ENCODE measurements around the gene TAS1R1. TPM values are rescaled to one million over a fixed set of nuclear protein-coding genes. Genes with fewer than 3 reads are reported as not detected.
A peak's percentile ranks its signal among the peaks of the same experiment; 100 is the strongest.

TAS1R1 gene
- total RNA-seq, 1 donor from 2014 or later = not detected

- Mint-ChIP-seq H3K36me3 (ENCODE audit: low read depth) (no peaks in the 10 kb centered on the region), H3K9me3 (no peaks in the 10 kb centered on the region), H3K4me3 (peak overlapping the region; percentile 89), H3K4me1 (peaks cover 35% of the 10 kb centered on the region), H3K27ac (ENCODE audit: unreplicated experiment) (peak overlapping the region; percentile 98), H3K27me3 (ENCODE audit: low read depth) (peaks cover 3% of the 10 kb centered on the region)
- peak; percentile 48 for TF ChIP-seq CTCF (conservative IDR thresholded peaks at IDR 0.05)
- no peak for DNase-seq (ENCODE audit: low read depth, low spot score)
Measured at GRCh38 chr1:6603915-6604558, 48.9 kb downstream of the TAS1R1 start.

- H3K4me1 Mint-ChIP-seq = peaks cover 35% of the 10 kb centered on the region
- H3K36me3 Mint-ChIP-seq (ENCODE audit: low read depth) = no peaks in the 10 kb centered on the region
- peak; percentile 37 for DNase-seq (ENCODE audit: low read depth, low spot score)
- H3K4me3 Mint-ChIP-seq = peak overlapping the region; percentile 94
- no peaks in the 10 kb centered on the region for H3K27me3 Mint-ChIP-seq (ENCODE audit: low read depth)
- H3K9me3 Mint-ChIP-seq = no peaks in the 10 kb centered on the region
- TF ChIP-seq CTCF (conservative IDR thresholded peaks at IDR 0.05) = no peak
- peak overlapping the region; percentile 72 for H3K27ac Mint-ChIP-seq (ENCODE audit: unreplicated experiment)
Measured at GRCh38 chr1:6612641-6613360, 57.7 kb downstream of the TAS1R1 start.

- H3K4me3 Mint-ChIP-seq = peak within 1 kb of the TSS; percentile 95
- TF ChIP-seq CTCF (conservative IDR thresholded peaks at IDR 0.05) = no peak
- DNase-seq (ENCODE audit: low read depth, low spot score) = peak; percentile 100
- peak within 1 kb of the TSS; percentile 72 for H3K27ac Mint-ChIP-seq (ENCODE audit: unreplicated experiment)
- peaks cover 35% of the 10 kb centered on the region for H3K4me1 Mint-ChIP-seq
- no peaks in the 10 kb centered on the region for H3K27me3 Mint-ChIP-seq (ENCODE audit: low read depth)
- no peaks in the 10 kb centered on the region for H3K36me3 Mint-ChIP-seq (ENCODE audit: low read depth)
- no peaks in the 10 kb centered on the region for H3K9me3 Mint-ChIP-seq
Measured at GRCh38 chr1:6613361-6614018, 58.4 kb downstream of the TAS1R1 start, which contains the start of gene PHF13. Gene PHF13 (plus strand): TSS chr1:6613731. CDS start chr1:6614067, 336 bp downstream.

- Mint-ChIP-seq H3K4me3 (peak overlapping the region; percentile 74), H3K36me3 (ENCODE audit: low read depth) (no peaks in the 10 kb centered on the region)
- DNase-seq (ENCODE audit: low read depth, low spot score) = peak; percentile 39
Measured at GRCh38 chr1:6614019-6614928, 59.2 kb downstream of the TAS1R1 start.

More at GRCh38 chr1:6614019-6614928, 59.2 kb downstream of the TAS1R1 start:
- no peak overlapping the region for H3K27ac Mint-ChIP-seq (ENCODE audit: unreplicated experiment)
- TF ChIP-seq CTCF (conservative IDR thresholded peaks at IDR 0.05) = no peak
- no peaks in the 10 kb centered on the region for H3K9me3 Mint-ChIP-seq
- peaks cover 35% of the 10 kb centered on the region for H3K4me1 Mint-ChIP-seq
- no peaks in the 10 kb centered on the region for H3K27me3 Mint-ChIP-seq (ENCODE audit: low read depth)
